ENCODE data around the gene UHRF2. TPM values are rescaled to one million over a fixed set of nuclear protein-coding genes. Genes with fewer than 3 reads are reported as not detected.
"Not testable (repeated sequence)": the region's sequence is repeated elsewhere in the genome, so short reads cannot be mapped to it uniquely, and the experiment has no call there.

The UHRF2 gene, protein sequence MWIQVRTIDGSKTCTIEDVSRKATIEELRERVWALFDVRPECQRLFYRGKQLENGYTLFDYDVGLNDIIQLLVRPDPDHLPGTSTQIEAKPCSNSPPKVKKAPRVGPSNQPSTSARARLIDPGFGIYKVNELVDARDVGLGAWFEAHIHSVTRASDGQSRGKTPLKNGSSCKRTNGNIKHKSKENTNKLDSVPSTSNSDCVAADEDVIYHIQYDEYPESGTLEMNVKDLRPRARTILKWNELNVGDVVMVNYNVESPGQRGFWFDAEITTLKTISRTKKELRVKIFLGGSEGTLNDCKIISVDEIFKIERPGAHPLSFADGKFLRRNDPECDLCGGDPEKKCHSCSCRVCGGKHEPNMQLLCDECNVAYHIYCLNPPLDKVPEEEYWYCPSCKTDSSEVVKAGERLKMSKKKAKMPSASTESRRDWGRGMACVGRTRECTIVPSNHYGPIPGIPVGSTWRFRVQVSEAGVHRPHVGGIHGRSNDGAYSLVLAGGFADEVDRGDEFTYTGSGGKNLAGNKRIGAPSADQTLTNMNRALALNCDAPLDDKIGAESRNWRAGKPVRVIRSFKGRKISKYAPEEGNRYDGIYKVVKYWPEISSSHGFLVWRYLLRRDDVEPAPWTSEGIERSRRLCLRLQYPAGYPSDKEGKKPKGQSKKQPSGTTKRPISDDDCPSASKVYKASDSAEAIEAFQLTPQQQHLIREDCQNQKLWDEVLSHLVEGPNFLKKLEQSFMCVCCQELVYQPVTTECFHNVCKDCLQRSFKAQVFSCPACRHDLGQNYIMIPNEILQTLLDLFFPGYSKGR
- total RNA-seq, result 10 to 100 TPM; 56.1 to 59.2 TPM
- 36.4 TPM for polyA plus RNA-seq (ENCODE audit: insufficient read depth, low read depth, low replicate concordance)
- long read RNA-seq, donor 1, partial matches to known transcripts, result 0 of 8 reads
- long read RNA-seq, donor 1, other reads (novel, unspliced or antisense), result 0 of 8 reads
- long read RNA-seq, donor 2, partial matches to known transcripts, result 0 of 1 reads
- long read RNA-seq, donor 2, other reads (novel, unspliced or antisense), result 0 of 1 reads

DNA sequence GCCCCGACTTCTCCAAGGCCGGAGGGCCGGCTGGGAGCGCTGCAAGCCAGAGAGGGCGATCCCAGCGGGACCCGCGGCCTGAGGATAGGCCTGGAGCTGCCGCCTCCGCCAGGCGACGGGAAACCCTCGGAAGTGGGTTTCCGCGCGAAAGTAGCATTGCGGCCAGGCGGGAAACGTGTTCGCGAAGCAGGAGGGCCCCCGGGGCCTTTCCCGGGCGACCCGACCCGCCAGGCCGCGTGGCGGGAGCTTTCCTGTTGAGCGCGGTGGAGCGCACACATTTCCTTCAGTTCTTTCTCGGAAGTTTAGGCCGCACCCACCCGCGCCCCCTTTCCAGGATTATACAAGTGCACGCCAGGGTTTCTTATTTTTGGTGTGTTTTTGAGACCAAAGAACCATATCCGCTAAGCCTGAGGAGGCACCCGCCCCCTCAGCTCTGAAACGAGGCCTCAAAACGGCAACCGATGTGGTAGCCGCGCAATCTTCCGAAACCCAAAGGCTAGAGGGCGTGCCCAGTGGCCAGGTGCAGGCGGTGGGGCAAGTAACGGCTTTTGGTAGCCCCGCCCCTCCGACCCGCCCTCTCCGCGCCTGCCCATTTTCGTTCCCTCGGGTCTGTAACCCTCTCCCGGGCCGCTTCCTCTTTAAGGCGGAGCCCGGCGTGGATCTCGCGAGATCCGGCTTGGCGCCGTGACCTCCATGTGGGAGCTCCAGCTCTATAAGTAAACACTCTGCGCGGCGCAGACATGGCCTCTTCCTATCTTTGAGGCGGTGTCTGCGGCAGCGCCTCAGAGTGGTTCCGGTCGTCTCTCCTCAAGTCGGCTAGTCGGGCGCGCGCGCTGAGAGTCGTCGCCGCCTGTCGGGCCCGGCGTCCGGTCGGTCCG, at the start of gene UHRF2:
TSS of gene UHRF2 (plus strand) at position 713 of the 878 bp plus-strand sequence. CDS start 292 bp downstream, outside the sequence.
- H3K36me3 ChIP-seq (ENCODE audit: low read depth, missing control alignments), result no peaks in the 10 kb centered on the region
- 1 to 4% methylated on average over 49 to 77 of the region's 88 CpGs for WGBS, 2 donors
- H3K4me1 ChIP-seq, result peaks cover 9% of the 10 kb centered on the region
- H3K27me3 ChIP-seq, result no peaks in the 10 kb centered on the region
- H3K27ac ChIP-seq, result peak within 1 kb of the TSS; percentile 92 to 93
- DNase-seq, result peak; percentile 100
- intact Hi-C loops (cut with DNase I; ENCODE audit: low total_unique reads), result no loop called here
- no peak for TF ChIP-seq POLR2A (IDR thresholded peaks at IDR 0.05)
- TF ChIP-seq, protein P1, sequence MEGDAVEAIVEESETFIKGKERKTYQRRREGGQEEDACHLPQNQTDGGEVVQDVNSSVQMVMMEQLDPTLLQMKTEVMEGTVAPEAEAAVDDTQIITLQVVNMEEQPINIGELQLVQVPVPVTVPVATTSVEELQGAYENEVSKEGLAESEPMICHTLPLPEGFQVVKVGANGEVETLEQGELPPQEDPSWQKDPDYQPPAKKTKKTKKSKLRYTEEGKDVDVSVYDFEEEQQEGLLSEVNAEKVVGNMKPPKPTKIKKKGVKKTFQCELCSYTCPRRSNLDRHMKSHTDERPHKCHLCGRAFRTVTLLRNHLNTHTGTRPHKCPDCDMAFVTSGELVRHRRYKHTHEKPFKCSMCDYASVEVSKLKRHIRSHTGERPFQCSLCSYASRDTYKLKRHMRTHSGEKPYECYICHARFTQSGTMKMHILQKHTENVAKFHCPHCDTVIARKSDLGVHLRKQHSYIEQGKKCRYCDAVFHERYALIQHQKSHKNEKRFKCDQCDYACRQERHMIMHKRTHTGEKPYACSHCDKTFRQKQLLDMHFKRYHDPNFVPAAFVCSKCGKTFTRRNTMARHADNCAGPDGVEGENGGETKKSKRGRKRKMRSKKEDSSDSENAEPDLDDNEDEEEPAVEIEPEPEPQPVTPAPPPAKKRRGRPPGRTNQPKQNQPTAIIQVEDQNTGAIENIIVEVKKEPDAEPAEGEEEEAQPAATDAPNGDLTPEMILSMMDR (IDR thresholded peaks at IDR 0.05), result no peak
- peak within 1 kb of the TSS; percentile 70 to 92 for H3K4me3 ChIP-seq
- H3K9me3 ChIP-seq, result no peaks in the 10 kb centered on the region

DNA sequence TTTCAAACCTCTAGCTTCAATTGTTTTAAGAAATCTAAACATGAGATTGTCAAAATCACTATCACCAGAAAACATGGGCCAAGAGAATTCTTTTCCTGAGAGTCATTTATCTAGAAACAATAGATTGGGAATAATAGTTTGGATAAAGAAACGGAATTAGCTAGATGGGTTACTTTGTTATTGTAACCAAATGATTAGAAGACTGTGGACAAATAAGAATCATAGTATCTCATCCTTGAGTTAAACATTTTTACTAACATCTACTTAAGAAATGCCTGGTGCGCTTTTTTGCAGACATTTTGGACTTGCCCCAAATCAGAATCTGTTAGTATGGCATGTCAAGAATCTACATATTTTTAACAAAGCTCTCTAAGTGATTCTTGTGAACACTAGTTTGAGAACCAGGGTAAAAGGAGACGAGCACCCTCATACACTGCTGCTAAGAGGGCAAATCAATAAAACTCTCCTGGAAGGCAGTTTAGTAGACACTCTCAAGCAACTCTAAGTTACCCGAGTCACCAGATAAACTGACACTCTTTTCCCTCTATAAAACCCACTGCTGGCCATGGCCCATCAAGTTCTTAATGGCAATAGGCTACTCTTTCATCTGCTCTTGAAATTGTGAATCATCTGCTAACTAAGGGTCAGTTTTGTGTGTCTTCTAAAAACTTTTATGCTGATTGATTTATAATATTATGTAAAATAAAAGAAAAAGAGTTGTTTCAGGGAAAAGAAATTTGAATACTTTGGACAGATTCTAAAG, 45.7 kb upstream of the UHRF2 start:
- no peak overlapping the region for H3K4me3 ChIP-seq
- H3K9me3 ChIP-seq, result no peaks in the 10 kb centered on the region
- no peak for DNase-seq
- intact Hi-C loops (cut with DNase I; ENCODE audit: low total_unique reads), result no loop called here
- H3K36me3 ChIP-seq (ENCODE audit: low read depth, missing control alignments), result no peaks in the 10 kb centered on the region
- H3K4me1 ChIP-seq, result no peaks in the 10 kb centered on the region
- H3K27ac ChIP-seq, result no peak overlapping the region
- H3K27me3 ChIP-seq, result no peaks in the 10 kb centered on the region
- WGBS, 2 donors, result 53 to 62% methylated on average over 4 of the region's 4 CpGs
- TF ChIP-seq, protein P1 (IDR thresholded peaks at IDR 0.05), result no peak
- no peak for TF ChIP-seq POLR2A (IDR thresholded peaks at IDR 0.05)

DNA sequence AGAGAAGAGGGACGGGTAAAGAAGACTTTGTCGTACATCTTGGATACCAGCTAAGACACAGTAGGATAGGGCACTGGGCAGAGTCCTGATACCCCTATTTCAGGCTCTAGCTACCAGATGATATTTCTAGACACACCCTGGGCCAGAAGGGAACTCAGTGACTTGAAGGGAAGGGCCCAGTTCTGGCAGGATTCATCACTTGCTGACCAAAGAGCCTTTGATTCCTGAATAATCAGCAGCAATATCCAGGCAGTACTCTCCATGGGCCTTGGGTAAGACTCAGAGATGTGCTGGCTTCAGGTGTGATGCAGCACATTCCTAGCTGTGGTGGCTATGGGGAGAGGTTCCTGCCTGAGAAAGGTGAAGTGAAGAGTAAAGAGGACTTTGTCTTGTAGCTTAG, 44.2 kb upstream of the UHRF2 start:
- TF ChIP-seq, protein P1 (IDR thresholded peaks at IDR 0.05), result no peak
- TF ChIP-seq POLR2A (IDR thresholded peaks at IDR 0.05), result no peak
- intact Hi-C loops (cut with DNase I; ENCODE audit: low total_unique reads), result no loop called here
- no peaks in the 10 kb centered on the region for H3K36me3 ChIP-seq (ENCODE audit: low read depth, missing control alignments)
- H3K4me3 ChIP-seq, result no peak overlapping the region
- 94 to 100% methylated on average over 2 of the region's 2 CpGs for WGBS, 2 donors
- H3K4me1 ChIP-seq, result no peaks in the 10 kb centered on the region
- DNase-seq, result no peak
- no peak overlapping the region for H3K27ac ChIP-seq
- H3K27me3 ChIP-seq, result no peaks in the 10 kb centered on the region
- no peaks in the 10 kb centered on the region for H3K9me3 ChIP-seq

DNA sequence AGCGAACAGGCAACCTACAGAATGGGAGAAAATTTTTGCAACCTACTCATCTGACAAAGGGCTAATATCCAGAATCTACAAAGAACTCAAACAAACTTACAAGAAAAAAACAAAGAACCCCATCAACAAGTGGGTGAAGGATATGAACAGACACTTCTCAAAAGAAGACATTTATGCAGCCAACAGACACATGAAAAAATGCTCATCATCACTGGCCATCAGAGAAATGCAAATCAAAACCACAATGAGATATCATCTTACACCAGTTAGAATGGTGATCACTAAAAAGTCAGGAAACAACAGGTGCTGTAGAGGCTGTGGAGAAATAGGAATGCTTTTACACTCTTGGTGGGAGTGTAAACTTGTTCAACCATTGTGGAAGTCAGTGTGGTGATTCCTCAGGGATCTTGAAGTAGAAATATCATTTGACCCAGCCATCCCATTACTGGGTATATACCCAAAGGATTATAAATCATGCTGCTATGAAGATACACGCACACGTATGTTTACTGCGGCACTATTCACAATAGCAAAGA, 31.5 kb upstream of the UHRF2 start:
- DNase-seq; H3K27me3 ChIP-seq; intact Hi-C loops (cut with DNase I; ENCODE audit: low total_unique reads); H3K27ac ChIP-seq; H3K36me3 ChIP-seq (ENCODE audit: low read depth, missing control alignments); H3K4me3 ChIP-seq; H3K9me3 ChIP-seq; H3K4me1 ChIP-seq: not testable (repeated sequence)
- WGBS, 2 donors, result 91 to 95% methylated on average over 4 of the region's 4 CpGs
